ENCODE results near the gene BLVRA. TPM values are rescaled to one million over a fixed set of nuclear protein-coding genes. Genes with fewer than 3 reads are reported as not detected.

BLVRA gene
- total RNA-seq, 2 experiments from 2014 or later: 0.91 TPM; not detected in 1

DNA sequence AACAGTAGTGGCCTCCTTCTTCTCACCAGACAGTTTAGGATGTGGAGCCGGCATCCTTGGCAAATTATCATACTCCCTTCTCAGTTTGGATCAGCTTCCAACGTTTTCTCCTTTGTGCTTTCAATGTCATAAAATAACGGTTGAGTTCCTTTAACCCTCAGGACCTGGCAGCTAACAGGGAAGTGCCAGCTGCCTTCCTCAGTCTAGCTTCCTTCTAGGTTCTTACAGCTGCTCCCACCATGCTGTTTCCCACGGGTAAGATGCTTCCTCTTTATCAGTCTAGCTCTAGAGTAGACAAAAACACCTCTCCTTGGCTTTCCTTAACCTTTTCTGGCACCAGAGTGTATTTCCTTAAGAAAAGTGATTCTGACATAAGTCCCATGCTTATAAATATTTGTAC, 33.2 kb downstream of the BLVRA start:
- no peak for DNase-seq (ENCODE audit: low spot score)
- no peak overlapping the region for H2AFZ ChIP-seq (ENCODE audit: low read length)
- intact Hi-C loops (cut with micrococcal nuclease; ENCODE audit: unreplicated experiment): no loop called here
- ChIA-PET CTCF (ENCODE audit: unreplicated experiment) (no interaction called here), POLR2A (interaction anchor here (0.9 kb wide), 1 partner anchor 27 kb away, joined by 3 read pairs; no protein-coding TSS in a partner anchor)
- no peak overlapping the region for H3K4me3 ChIP-seq (ENCODE audit: low read depth, low read length, poor library complexity, severe bottlenecking)
- H3K36me3 ChIP-seq (ENCODE audit: insufficient read depth, low read length): no peaks in the 10 kb centered on the region
- H3K4me2 ChIP-seq (ENCODE audit: low read length): no peak overlapping the region
- no peaks in the 10 kb centered on the region for H3K79me2 ChIP-seq (ENCODE audit: insufficient read depth, low read depth, low read length)
- H4K20me1 ChIP-seq (ENCODE audit: insufficient read depth, low read length): no peaks in the 10 kb centered on the region
- H3K27ac ChIP-seq (ENCODE audit: low read depth, low read length, poor library complexity, severe bottlenecking): no peak overlapping the region
- TF ChIP-seq, protein P1, sequence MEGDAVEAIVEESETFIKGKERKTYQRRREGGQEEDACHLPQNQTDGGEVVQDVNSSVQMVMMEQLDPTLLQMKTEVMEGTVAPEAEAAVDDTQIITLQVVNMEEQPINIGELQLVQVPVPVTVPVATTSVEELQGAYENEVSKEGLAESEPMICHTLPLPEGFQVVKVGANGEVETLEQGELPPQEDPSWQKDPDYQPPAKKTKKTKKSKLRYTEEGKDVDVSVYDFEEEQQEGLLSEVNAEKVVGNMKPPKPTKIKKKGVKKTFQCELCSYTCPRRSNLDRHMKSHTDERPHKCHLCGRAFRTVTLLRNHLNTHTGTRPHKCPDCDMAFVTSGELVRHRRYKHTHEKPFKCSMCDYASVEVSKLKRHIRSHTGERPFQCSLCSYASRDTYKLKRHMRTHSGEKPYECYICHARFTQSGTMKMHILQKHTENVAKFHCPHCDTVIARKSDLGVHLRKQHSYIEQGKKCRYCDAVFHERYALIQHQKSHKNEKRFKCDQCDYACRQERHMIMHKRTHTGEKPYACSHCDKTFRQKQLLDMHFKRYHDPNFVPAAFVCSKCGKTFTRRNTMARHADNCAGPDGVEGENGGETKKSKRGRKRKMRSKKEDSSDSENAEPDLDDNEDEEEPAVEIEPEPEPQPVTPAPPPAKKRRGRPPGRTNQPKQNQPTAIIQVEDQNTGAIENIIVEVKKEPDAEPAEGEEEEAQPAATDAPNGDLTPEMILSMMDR (conservative IDR thresholded peaks at IDR 0.05; ENCODE audit: low read length): no peak
- H3K9me2 ChIP-seq (ENCODE audit: insufficient read depth, low read length): no peaks in the 10 kb centered on the region
- H3K4me1 ChIP-seq (ENCODE audit: insufficient read depth, low read length, poor library complexity, severe bottlenecking): no peaks in the 10 kb centered on the region
- H3K9me3 ChIP-seq (ENCODE audit: low read length): no peaks in the 10 kb centered on the region
- BruUV-seq (replicated peaks): no TSS peak

DNA sequence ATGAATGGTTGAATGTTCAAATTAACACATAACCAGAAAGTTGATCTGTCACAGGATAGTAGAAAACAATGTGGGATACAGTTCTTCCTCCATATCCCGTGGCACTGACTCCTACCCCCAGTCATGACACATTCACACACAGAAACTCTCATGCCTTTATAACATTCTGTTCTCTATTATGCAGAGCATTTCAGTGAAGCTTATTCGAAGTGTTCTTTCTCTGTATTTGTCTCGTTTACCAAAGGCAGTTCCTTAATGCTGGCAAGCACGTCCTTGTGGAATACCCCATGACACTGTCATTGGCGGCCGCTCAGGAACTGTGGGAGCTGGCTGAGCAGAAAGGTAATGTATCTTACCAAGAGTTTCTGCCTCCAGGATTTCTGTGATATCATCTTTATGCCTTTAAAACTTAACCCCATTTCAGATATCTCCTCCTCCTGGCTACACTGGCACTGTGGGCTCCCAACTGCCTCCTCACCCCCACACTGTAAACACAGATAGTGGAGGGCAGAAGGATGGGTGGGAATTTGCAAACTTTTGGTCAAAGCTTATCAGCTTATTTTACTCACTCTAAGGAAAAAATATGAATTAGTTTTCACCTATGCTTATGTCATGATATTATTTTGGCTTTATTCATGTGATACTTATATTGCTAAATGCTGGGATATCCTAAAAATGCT, 34.1 kb downstream of the BLVRA start:
- Histone ChIP-seq H3K9me3 (ENCODE audit: low read length) (no peaks in the 10 kb centered on the region), H3K4me2 (ENCODE audit: low read length) (no peak overlapping the region), H3K4me3 (ENCODE audit: low read depth, low read length, poor library complexity, severe bottlenecking) (no peak overlapping the region), H3K27ac (ENCODE audit: low read depth, low read length, poor library complexity, severe bottlenecking) (no peak overlapping the region), H4K20me1 (ENCODE audit: insufficient read depth, low read length) (no peaks in the 10 kb centered on the region), H3K36me3 (ENCODE audit: insufficient read depth, low read length) (no peaks in the 10 kb centered on the region), H2AFZ (ENCODE audit: low read length) (no peak overlapping the region), H3K79me2 (ENCODE audit: insufficient read depth, low read depth, low read length) (no peaks in the 10 kb centered on the region), H3K9me2 (ENCODE audit: insufficient read depth, low read length) (no peaks in the 10 kb centered on the region), H3K4me1 (ENCODE audit: insufficient read depth, low read length, poor library complexity, severe bottlenecking) (no peaks in the 10 kb centered on the region)
- no TSS peak for BruUV-seq (replicated peaks)
- ChIA-PET POLR2A (interaction anchor here (0.7 to 1.1 kb wide), 3 partner anchors 46 to 649 kb away, joined by 3 to 5 read pairs (median 3); no protein-coding TSS in a partner anchor), CTCF (ENCODE audit: unreplicated experiment) (no interaction called here)
- no peak for TF ChIP-seq EZH2phosphoT487 (IDR thresholded peaks at IDR 0.05; ENCODE audit: borderline replicate concordance, low read depth, low read length)
- DNase-seq (ENCODE audit: low spot score): no peak
- intact Hi-C loops (cut with micrococcal nuclease; ENCODE audit: unreplicated experiment): no loop called here

DNA sequence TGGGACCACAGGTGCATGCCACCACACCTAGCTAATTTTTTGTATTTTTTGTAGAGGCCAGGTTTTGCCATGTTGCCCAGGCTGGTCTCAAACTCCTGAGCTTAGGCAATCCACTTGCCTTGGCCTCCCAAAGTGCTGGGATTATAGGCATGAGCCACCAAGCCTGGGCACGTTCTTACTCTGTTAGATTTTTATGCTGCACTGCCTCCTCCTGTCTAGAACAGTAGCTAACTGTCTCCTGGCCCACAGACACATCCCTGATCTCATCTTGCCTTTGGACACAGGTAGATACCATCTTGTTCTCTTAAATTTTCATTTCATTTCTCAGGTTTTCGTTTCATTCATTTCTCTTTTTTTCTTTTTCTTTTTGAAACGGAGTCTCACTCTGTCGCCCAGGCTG, 41.1 kb downstream of the BLVRA start:
- Histone ChIP-seq H3K4me2 (ENCODE audit: low read length) (no peak overlapping the region), H3K4me1 (ENCODE audit: insufficient read depth, low read length, poor library complexity, severe bottlenecking) (no peaks in the 10 kb centered on the region), H3K4me3 (ENCODE audit: low read depth, low read length, poor library complexity, severe bottlenecking) (no peak overlapping the region), H3K9me2 (ENCODE audit: insufficient read depth, low read length) (no peaks in the 10 kb centered on the region), H4K20me1 (ENCODE audit: insufficient read depth, low read length) (no peaks in the 10 kb centered on the region), H2AFZ (ENCODE audit: low read length) (no peak overlapping the region), H3K79me2 (ENCODE audit: insufficient read depth, low read depth, low read length) (no peaks in the 10 kb centered on the region), H3K9me3 (ENCODE audit: low read length) (no peaks in the 10 kb centered on the region), H3K27ac (ENCODE audit: low read depth, low read length, poor library complexity, severe bottlenecking) (no peak overlapping the region), H3K36me3 (ENCODE audit: insufficient read depth, low read length) (no peaks in the 10 kb centered on the region)
- intact Hi-C loops (cut with micrococcal nuclease; ENCODE audit: unreplicated experiment): no loop called here
- DNase-seq (ENCODE audit: low spot score): no peak
- POLR2A ChIA-PET: interaction anchor here (1.1 kb wide), 1 partner anchor 9 kb away, joined by 3 read pairs; no protein-coding TSS in a partner anchor
- no peak for TF ChIP-seq EZH2phosphoT487 (IDR thresholded peaks at IDR 0.05; ENCODE audit: borderline replicate concordance, low read depth, low read length)
- TF ChIP-seq, protein P1 (conservative IDR thresholded peaks at IDR 0.05; ENCODE audit: low read length): no peak
- no TSS peak for BruUV-seq (replicated peaks)
- CTCF ChIA-PET (ENCODE audit: unreplicated experiment): no interaction called here

All from OCI-LY7 (cell line).